ENCODE measurements around the gene PRPF18. TPM values are rescaled to one million over a fixed set of nuclear protein-coding genes. Genes with fewer than 3 reads are reported as not detected.

The PRPF18 gene
- total and polyA plus RNA-seq, 2 donors (not counting 1 experiment from before 2014, with no cell fraction given) = 28.8 to 30.1 TPM

- H3K27me3 ChIP-seq (ENCODE audit: control insufficient read depth, insufficient read depth, low read length) = no peaks in the 10 kb centered on the region
- H3K4me3 ChIP-seq (replicated peaks in 1 of 4; ENCODE audit: control extremely low read depth in 1 of 4, insufficient read depth in 1 of 4, low read depth in 3 of 4, low read length in 4 of 4) = no peak overlapping the region
- no peak overlapping the region for H3K27ac ChIP-seq (ENCODE audit: insufficient read depth, low read length)
- H3K4me1 ChIP-seq (ENCODE audit: control insufficient read depth, extremely low read depth, insufficient read depth, low read length) = peaks cover 21% of the 10 kb centered on the region
- peaks cover 2% of the 10 kb centered on the region for H3K79me2 ChIP-seq (ENCODE audit: control insufficient read depth, insufficient read depth, low read length)
- no peak overlapping the region for H3K4me2 ChIP-seq (ENCODE audit: extremely low read depth, insufficient read depth, low read length)
- DNase-seq (ENCODE audit: low read depth in 2 of 2) = no peak
- H2AFZ ChIP-seq (ENCODE audit: low read length) = no peak overlapping the region
- no peaks in the 10 kb centered on the region for H4K20me1 ChIP-seq (ENCODE audit: control insufficient read depth, extremely low read depth, insufficient read depth, low read length)
- no peak for TF ChIP-seq CTCF (conservative IDR thresholded peaks at IDR 0.05 in 1 of 2, IDR thresholded peaks at IDR 0.05 in 1 of 2; ENCODE audit: low read depth in 1 of 2, low read length in 2 of 2)
- TF ChIP-seq EZH2 (IDR thresholded peaks at IDR 0.05; ENCODE audit: low read length, missing control alignments) = no peak
- no peaks in the 10 kb centered on the region for H3K9me3 ChIP-seq (ENCODE audit: control insufficient read depth, insufficient read depth, low read depth, low read length)
- no peak overlapping the region for H3K9ac ChIP-seq (ENCODE audit: insufficient read depth, low read length)
- H3K36me3 ChIP-seq (ENCODE audit: control insufficient read depth, insufficient read depth, low read length) = peaks cover 35% of the 10 kb centered on the region
These were observed 71.5 kb downstream of the PRPF18 start for GRCh38 chr10:13658264-13658663.

GRCh38 chr10:13658871-13659685 is 72.3 kb downstream of the PRPF18 start:
- no peak overlapping the region for H3K4me3 ChIP-seq (replicated peaks in 1 of 4; ENCODE audit: control extremely low read depth in 1 of 4, insufficient read depth in 1 of 4, low read depth in 3 of 4, low read length in 4 of 4)
- H3K4me1 ChIP-seq (ENCODE audit: control insufficient read depth, extremely low read depth, insufficient read depth, low read length) = peaks cover 21% of the 10 kb centered on the region
- H3K9ac ChIP-seq (ENCODE audit: insufficient read depth, low read length) = peak overlapping the region; percentile 55
- H3K27me3 ChIP-seq (ENCODE audit: control insufficient read depth, insufficient read depth, low read length) = no peaks in the 10 kb centered on the region
- H3K36me3 ChIP-seq (ENCODE audit: control insufficient read depth, insufficient read depth, low read length) = peaks cover 30% of the 10 kb centered on the region
- H3K27ac ChIP-seq (ENCODE audit: insufficient read depth, low read length) = peak overlapping the region; percentile 81
- no peaks in the 10 kb centered on the region for H4K20me1 ChIP-seq (ENCODE audit: control insufficient read depth, extremely low read depth, insufficient read depth, low read length)
- no peak for DNase-seq (ENCODE audit: low read depth in 2 of 2)
- H3K4me2 ChIP-seq (ENCODE audit: extremely low read depth, insufficient read depth, low read length) = peak overlapping the region; percentile 56
- peaks cover 2% of the 10 kb centered on the region for H3K79me2 ChIP-seq (ENCODE audit: control insufficient read depth, insufficient read depth, low read length)
- no peak overlapping the region for H2AFZ ChIP-seq (ENCODE audit: low read length)
- TF ChIP-seq EZH2 (IDR thresholded peaks at IDR 0.05; ENCODE audit: low read length, missing control alignments) (no peak), CTCF (conservative IDR thresholded peaks at IDR 0.05 in 1 of 2, IDR thresholded peaks at IDR 0.05 in 1 of 2; ENCODE audit: low read depth in 1 of 2, low read length in 2 of 2) (no peak)
- H3K9me3 ChIP-seq (ENCODE audit: control insufficient read depth, insufficient read depth, low read depth, low read length) = no peaks in the 10 kb centered on the region

GRCh38 chr10:13659887-13660550 is 73.3 kb downstream of the PRPF18 start:
- Histone ChIP-seq H3K9me3 (ENCODE audit: control insufficient read depth, insufficient read depth, low read depth, low read length) (no peaks in the 10 kb centered on the region), H4K20me1 (ENCODE audit: control insufficient read depth, extremely low read depth, insufficient read depth, low read length) (no peaks in the 10 kb centered on the region), H3K4me2 (ENCODE audit: extremely low read depth, insufficient read depth, low read length) (peak overlapping the region; percentile 56), H3K9ac (ENCODE audit: insufficient read depth, low read length) (peak overlapping the region; percentile 16), H3K27me3 (ENCODE audit: control insufficient read depth, insufficient read depth, low read length) (no peaks in the 10 kb centered on the region), H2AFZ (ENCODE audit: low read length) (no peak overlapping the region), H3K79me2 (ENCODE audit: control insufficient read depth, insufficient read depth, low read length) (peaks cover 2% of the 10 kb centered on the region), H3K27ac (ENCODE audit: insufficient read depth, low read length) (peak overlapping the region; percentile 81), H3K4me1 (ENCODE audit: control insufficient read depth, extremely low read depth, insufficient read depth, low read length) (peaks cover 21% of the 10 kb centered on the region), H3K36me3 (ENCODE audit: control insufficient read depth, insufficient read depth, low read length) (peaks cover 28% of the 10 kb centered on the region), H3K4me3 (replicated peaks in 1 of 4; ENCODE audit: control extremely low read depth in 1 of 4, insufficient read depth in 1 of 4, low read depth in 3 of 4, low read length in 4 of 4) (no peak overlapping the region)
- TF ChIP-seq CTCF (conservative IDR thresholded peaks at IDR 0.05 in 1 of 2, IDR thresholded peaks at IDR 0.05 in 1 of 2; ENCODE audit: low read depth in 1 of 2, low read length in 2 of 2) (peak; percentile 84 to 93), EZH2 (IDR thresholded peaks at IDR 0.05; ENCODE audit: low read length, missing control alignments) (no peak)
- DNase-seq (ENCODE audit: low read depth in 2 of 2) = peak; percentile 48 to 89

Measured in fibroblast of lung (primary cell).